ENCODE measurements around the gene TERT. TPM values are rescaled to one million over a fixed set of nuclear protein-coding genes. Genes with fewer than 3 reads are reported as not detected.

Gene TERT
- total RNA-seq, 1 experiment from 2014 or later: 6.1 TPM

GRCh38 chr5:1264211-1264610, 30.7 kb downstream of the TERT start:
- Mint-ChIP-seq H3K27ac (ENCODE audit: unreplicated experiment) (no peak overlapping the region), H3K4me1 (ENCODE audit: low read depth, unreplicated experiment) (no peaks in the 10 kb centered on the region), H3K36me3 (ENCODE audit: insufficient read depth, unreplicated experiment) (peaks cover 4% of the 10 kb centered on the region), H3K27me3 (ENCODE audit: insufficient read depth, unreplicated experiment) (no peaks in the 10 kb centered on the region), H3K9me3 (ENCODE audit: unreplicated experiment) (no peaks in the 10 kb centered on the region), H3K4me3 (ENCODE audit: unreplicated experiment) (no peak overlapping the region)
- Histone ChIP-seq H3K36me3 (ENCODE audit: control insufficient read depth, insufficient read depth, low read length) (no peaks in the 10 kb centered on the region), H3K27me3 (replicated peaks; ENCODE audit: control insufficient read depth, insufficient read depth, low read length) (no peaks in the 10 kb centered on the region), H3K4me1 (no peaks in the 10 kb centered on the region), H3K4me3 (ENCODE audit: low read depth, low read length) (no peak overlapping the region), H3K9me3 (no peaks in the 10 kb centered on the region)
- DNase-seq: no peak
- intact Hi-C loops (cut with micrococcal nuclease; ENCODE audit: unreplicated experiment): no loop called here
- TF ChIP-seq CTCF (IDR thresholded peaks at IDR 0.05; ENCODE audit: insufficient read depth in 1 of 2, low read depth in 1 of 2, low read length in 1 of 2, severe bottlenecking in 1 of 2, unreplicated experiment in 1 of 2): no peak
- POLR2A ChIA-PET: no interaction called here
- CTCF ChIA-PET: no interaction called here
- BruUV-seq (replicated peaks): no TSS peak

DNA sequence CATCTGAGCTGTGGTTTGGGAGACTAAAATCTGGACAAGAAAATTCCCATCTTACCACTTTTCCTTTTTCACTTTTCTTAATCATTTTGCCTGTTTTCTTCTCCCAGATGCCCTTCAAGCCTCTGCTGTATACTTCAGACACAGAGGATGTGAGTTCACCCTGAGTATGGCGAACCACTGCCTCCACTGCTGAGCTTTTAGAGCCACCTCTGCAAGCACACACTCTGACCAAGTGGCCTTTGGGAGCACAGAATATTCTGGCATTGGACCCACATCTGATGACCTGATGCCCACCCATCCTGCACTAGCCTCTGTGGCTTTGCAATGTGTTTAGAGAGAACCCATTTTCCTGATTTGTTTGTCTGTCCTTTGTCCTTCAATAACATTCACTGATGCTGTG, 32.5 kb downstream of the TERT start:
- BruUV-seq (replicated peaks): no TSS peak
- peaks cover 13% of the 10 kb centered on the region for H3K36me3 Mint-ChIP-seq (ENCODE audit: insufficient read depth, unreplicated experiment)
- TF ChIP-seq CTCF (IDR thresholded peaks at IDR 0.05; ENCODE audit: insufficient read depth in 1 of 2, low read depth in 1 of 2, low read length in 1 of 2, severe bottlenecking in 1 of 2, unreplicated experiment in 1 of 2): no peak
- no peaks in the 10 kb centered on the region for H3K36me3 ChIP-seq (ENCODE audit: control insufficient read depth, insufficient read depth, low read length)
- intact Hi-C loops (cut with micrococcal nuclease; ENCODE audit: unreplicated experiment): no loop called here
- no peaks in the 10 kb centered on the region for H3K4me1 ChIP-seq
- no peak overlapping the region for H3K4me3 ChIP-seq (ENCODE audit: low read depth, low read length)
- no peak overlapping the region for H3K4me3 Mint-ChIP-seq (ENCODE audit: unreplicated experiment)
- no peak overlapping the region for H3K27ac Mint-ChIP-seq (ENCODE audit: unreplicated experiment)
- no peaks in the 10 kb centered on the region for H3K27me3 ChIP-seq (replicated peaks; ENCODE audit: control insufficient read depth, insufficient read depth, low read length)
- H3K9me3 ChIP-seq: no peaks in the 10 kb centered on the region
- DNase-seq: no peak
- no peaks in the 10 kb centered on the region for H3K4me1 Mint-ChIP-seq (ENCODE audit: low read depth, unreplicated experiment)
- ChIA-PET POLR2A (no interaction called here), CTCF (no interaction called here)
- no peaks in the 10 kb centered on the region for H3K27me3 Mint-ChIP-seq (ENCODE audit: insufficient read depth, unreplicated experiment)
- no peaks in the 10 kb centered on the region for H3K9me3 Mint-ChIP-seq (ENCODE audit: unreplicated experiment)

- DNase-seq: no peak
- no peak overlapping the region for H3K4me3 Mint-ChIP-seq (ENCODE audit: unreplicated experiment)
- Histone ChIP-seq H3K4me1 (no peaks in the 10 kb centered on the region), H3K4me3 (ENCODE audit: low read depth, low read length) (no peak overlapping the region), H3K9me3 (no peaks in the 10 kb centered on the region), H3K27me3 (replicated peaks; ENCODE audit: control insufficient read depth, insufficient read depth, low read length) (no peaks in the 10 kb centered on the region), H3K36me3 (ENCODE audit: control insufficient read depth, insufficient read depth, low read length) (no peaks in the 10 kb centered on the region)
- no peak overlapping the region for H3K27ac Mint-ChIP-seq (ENCODE audit: unreplicated experiment)
- H3K36me3 Mint-ChIP-seq (ENCODE audit: insufficient read depth, unreplicated experiment): peaks cover 18% of the 10 kb centered on the region
- CTCF ChIA-PET: no interaction called here
- no peaks in the 10 kb centered on the region for H3K9me3 Mint-ChIP-seq (ENCODE audit: unreplicated experiment)
- intact Hi-C loops (cut with micrococcal nuclease; ENCODE audit: unreplicated experiment): no loop called here
- no peaks in the 10 kb centered on the region for H3K27me3 Mint-ChIP-seq (ENCODE audit: insufficient read depth, unreplicated experiment)
- no peaks in the 10 kb centered on the region for H3K4me1 Mint-ChIP-seq (ENCODE audit: low read depth, unreplicated experiment)
- TF ChIP-seq CTCF (IDR thresholded peaks at IDR 0.05; ENCODE audit: insufficient read depth in 1 of 2, low read depth in 1 of 2, low read length in 1 of 2, severe bottlenecking in 1 of 2, unreplicated experiment in 1 of 2): no peak
- POLR2A ChIA-PET: no interaction called here
- BruUV-seq (replicated peaks): no TSS peak
These were observed 33.2 kb downstream of the TERT start for GRCh38 chr5:1261643-1262042.

Measured in Caco-2 (cell line).